ENCODE measurements around the gene GPR75.
"Not testable (repeated sequence)": the region's sequence is repeated elsewhere in the genome, so short reads cannot be mapped to it uniquely, and the experiment has no call there.

GPR75 gene

DNA sequence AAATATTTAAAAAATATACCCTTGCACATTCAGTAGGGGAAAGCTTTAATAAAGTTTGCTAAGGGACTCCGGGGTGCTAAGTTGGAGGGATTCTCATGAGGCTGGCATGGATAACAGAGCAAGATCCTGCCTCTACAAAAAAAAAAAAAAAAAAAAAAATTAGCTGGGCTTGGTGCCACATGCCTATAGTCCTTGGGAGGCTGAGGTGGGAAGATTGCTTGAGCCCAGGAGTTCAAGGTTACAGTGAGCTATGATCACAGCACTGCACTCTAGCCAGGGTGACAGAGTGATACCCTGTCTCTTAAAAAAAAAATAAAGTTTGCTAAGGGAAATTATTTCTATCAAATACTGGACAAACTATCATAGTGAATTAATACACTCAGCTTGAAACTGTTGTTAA is 17.3 kb upstream of the GPR75 start:
- Histone ChIP-seq H3K36me3 (ENCODE audit: control insufficient read depth, insufficient read depth, low read length) (peaks cover 13% of the 10 kb centered on the region), H3K27ac (ENCODE audit: low read depth, low read length) (no peak overlapping the region), H3K27me3 (ENCODE audit: control insufficient read depth, insufficient read depth, low read length) (no peaks in the 10 kb centered on the region), H3K4me3 (ENCODE audit: low read length) (no peak overlapping the region), H3K4me1 (ENCODE audit: control insufficient read depth, insufficient read depth, low read length) (no peaks in the 10 kb centered on the region), H3K9ac (ENCODE audit: low read length) (no peak overlapping the region)

DNA sequence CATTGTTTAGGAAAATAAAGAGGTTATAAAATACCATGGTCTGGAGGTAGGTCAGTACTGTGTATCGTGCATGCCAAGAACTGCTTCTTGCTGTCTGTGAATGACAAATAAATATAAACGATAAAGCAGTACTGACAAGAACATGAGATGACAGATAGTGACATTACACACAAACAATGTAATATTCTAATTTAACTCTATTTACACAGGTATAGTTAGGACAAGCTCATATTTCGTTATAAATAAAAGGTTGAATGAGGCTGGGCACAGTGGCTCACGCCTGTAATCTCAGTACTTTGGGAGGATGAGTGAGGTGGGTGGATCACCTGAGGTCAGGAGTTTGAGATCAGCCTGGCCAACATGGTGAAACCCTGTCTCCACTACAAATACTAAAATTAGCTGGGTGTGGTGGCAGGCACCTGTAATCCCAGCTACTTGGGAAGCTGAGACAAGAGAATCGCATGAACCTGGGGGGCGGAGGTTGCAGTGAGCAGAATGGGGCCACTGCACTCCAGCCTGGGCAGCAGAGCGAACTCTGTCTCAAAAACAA is 14.7 kb upstream of the GPR75 start:
- Histone ChIP-seq H3K27ac (ENCODE audit: low read depth, low read length) (no peak overlapping the region), H3K4me3 (ENCODE audit: low read length) (no peak overlapping the region), H3K9ac (ENCODE audit: low read length) (no peak overlapping the region), H3K27me3 (ENCODE audit: control insufficient read depth, insufficient read depth, low read length) (no peaks in the 10 kb centered on the region), H3K4me1 (ENCODE audit: control insufficient read depth, insufficient read depth, low read length) (no peaks in the 10 kb centered on the region), H3K36me3 (ENCODE audit: control insufficient read depth, insufficient read depth, low read length) (peaks cover 13% of the 10 kb centered on the region)

DNA sequence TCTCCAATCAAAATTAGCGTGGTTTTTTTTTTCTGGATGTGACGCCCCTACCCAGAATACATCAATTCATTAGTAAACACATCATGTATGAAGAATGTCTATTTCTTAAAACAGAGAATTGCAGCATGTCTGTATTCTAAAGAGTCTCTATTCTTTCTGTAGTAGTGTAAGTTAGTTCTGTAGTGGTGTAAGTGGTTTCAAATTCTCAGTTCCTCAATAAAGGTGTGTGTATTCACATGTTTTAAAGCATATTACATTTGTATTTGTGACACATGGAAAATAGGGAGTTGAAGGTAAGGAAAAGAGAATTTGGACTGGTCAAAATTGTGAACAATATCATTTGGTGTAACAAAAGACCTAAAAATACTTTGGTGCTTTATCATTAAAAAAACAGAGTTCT is 8.0 kb upstream of the GPR75 start:
- no peak overlapping the region for H3K4me3 ChIP-seq (ENCODE audit: low read length)
- H3K27ac ChIP-seq (ENCODE audit: low read depth, low read length) = no peak overlapping the region
- H3K4me1 ChIP-seq (ENCODE audit: control insufficient read depth, insufficient read depth, low read length) = no peaks in the 10 kb centered on the region
- H3K27me3 ChIP-seq (ENCODE audit: control insufficient read depth, insufficient read depth, low read length) = no peaks in the 10 kb centered on the region
- no peak overlapping the region for H3K9ac ChIP-seq (ENCODE audit: low read length)
- peaks cover 6% of the 10 kb centered on the region for H3K36me3 ChIP-seq (ENCODE audit: control insufficient read depth, insufficient read depth, low read length)

DNA sequence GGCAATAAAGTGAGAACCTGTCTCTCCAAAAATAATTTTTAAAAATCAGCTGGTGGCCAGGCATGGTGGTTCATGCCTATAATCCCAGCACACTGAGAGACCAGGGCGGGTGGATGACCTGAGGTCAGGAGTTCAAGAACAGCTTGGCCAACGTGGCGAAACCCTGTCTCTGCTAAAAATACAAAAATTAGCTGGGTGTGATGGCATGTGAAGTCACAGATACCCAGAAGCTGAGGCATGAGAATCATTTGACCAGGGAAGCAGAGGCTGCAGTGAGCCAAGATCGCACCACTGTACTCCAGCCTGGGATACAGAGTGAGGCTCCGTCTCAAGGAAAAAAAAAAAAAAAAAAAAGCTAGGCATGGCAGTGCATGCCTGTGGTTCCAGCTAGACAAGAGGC is 7.4 kb upstream of the GPR75 start:
- Histone ChIP-seq H3K9ac (ENCODE audit: low read length) (no peak overlapping the region), H3K36me3 (ENCODE audit: control insufficient read depth, insufficient read depth, low read length) (peaks cover 6% of the 10 kb centered on the region), H3K4me1 (ENCODE audit: control insufficient read depth, insufficient read depth, low read length) (no peaks in the 10 kb centered on the region), H3K27me3 (ENCODE audit: control insufficient read depth, insufficient read depth, low read length) (no peaks in the 10 kb centered on the region), H3K4me3 (ENCODE audit: low read length) (no peak overlapping the region), H3K27ac (ENCODE audit: low read depth, low read length) (no peak overlapping the region)

DNA sequence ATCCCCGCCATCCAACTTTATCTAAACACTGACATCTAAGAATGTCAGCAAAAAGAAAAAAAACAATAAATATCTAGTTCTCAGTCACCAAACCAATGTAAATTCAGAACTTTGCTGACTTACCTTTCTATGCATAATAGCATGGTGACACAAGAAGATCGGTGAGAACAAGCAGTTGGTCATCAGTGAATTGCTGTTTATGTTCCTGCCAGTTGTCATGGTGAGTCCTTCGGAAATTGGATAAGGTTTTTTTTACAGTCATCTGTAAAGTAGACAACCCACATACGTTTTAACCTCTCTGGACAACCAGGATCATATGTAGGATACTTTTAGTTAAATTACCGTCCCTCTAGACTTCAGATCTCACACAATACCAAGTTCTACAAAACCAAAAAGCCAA is 6.2 kb upstream of the GPR75 start:
- H3K36me3 ChIP-seq (ENCODE audit: control insufficient read depth, insufficient read depth, low read length) = peaks cover 6% of the 10 kb centered on the region
- H3K9ac ChIP-seq (ENCODE audit: low read length) = no peak overlapping the region
- H3K27ac ChIP-seq (ENCODE audit: low read depth, low read length) = no peak overlapping the region
- H3K4me1 ChIP-seq (ENCODE audit: control insufficient read depth, insufficient read depth, low read length) = no peaks in the 10 kb centered on the region
- no peak overlapping the region for H3K4me3 ChIP-seq (ENCODE audit: low read length)
- no peaks in the 10 kb centered on the region for H3K27me3 ChIP-seq (ENCODE audit: control insufficient read depth, insufficient read depth, low read length)

DNA sequence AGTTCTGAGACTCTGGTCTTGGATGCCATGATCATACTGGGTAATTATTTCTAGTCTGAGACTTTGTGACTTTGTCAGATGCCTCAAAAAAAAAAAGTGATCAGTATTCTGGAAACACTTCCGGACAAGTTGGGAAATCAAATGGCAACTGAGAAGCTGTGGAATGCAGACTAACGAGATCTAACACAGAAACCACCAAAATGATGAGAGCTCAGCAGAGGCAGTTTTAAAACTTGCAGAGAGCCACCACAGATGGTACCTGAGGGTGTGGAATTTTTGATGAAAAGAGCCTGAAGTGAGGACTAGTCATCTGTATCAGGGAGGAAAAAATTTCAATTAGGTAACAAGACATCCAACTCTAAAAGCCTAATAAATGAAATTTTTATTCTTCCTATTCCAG is 5.5 kb upstream of the GPR75 start:
- no peak overlapping the region for H3K9ac ChIP-seq (ENCODE audit: low read length)
- H3K27me3 ChIP-seq (ENCODE audit: control insufficient read depth, insufficient read depth, low read length) = no peaks in the 10 kb centered on the region
- peaks cover 6% of the 10 kb centered on the region for H3K36me3 ChIP-seq (ENCODE audit: control insufficient read depth, insufficient read depth, low read length)
- no peak overlapping the region for H3K4me3 ChIP-seq (ENCODE audit: low read length)
- no peaks in the 10 kb centered on the region for H3K4me1 ChIP-seq (ENCODE audit: control insufficient read depth, insufficient read depth, low read length)
- H3K27ac ChIP-seq (ENCODE audit: low read depth, low read length) = no peak overlapping the region

DNA sequence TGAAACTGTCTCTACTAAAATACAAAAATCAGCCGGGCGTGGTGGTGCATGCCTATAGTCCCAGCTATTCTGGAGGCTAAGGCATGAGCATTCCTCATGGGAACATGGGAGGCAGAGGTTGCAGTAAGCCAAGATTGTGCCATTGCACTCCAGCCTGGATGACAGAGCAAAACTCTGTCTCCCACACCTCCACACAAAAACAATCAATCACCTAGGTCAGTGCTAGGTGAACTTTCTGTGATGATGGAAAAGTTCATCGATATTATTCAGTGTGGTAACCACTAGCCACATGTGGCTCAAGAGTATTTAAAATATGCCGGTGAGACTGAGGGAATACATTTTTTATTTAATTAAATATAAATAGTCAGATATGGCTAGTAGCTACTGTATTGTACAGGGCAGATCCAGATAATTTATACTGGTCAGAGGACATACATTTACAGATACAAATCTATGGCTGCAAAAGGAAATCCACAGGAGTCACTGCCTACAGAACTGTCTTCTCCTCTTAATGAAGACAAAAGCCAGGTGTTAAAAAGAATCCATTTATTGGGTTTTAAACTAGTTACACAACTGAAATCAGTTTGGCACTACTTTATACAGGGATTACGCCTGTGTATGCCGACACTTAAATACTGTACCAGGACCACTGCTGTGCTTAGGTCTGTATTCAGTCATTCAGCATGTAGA is 3.9 kb upstream of the GPR75 start:
- H3K27ac ChIP-seq (ENCODE audit: low read depth, low read length) = no peak overlapping the region
- H3K4me3 ChIP-seq (ENCODE audit: low read length) = no peak overlapping the region
- no peak overlapping the region for H3K9ac ChIP-seq (ENCODE audit: low read length)
- H3K27me3 ChIP-seq (ENCODE audit: control insufficient read depth, insufficient read depth, low read length) = no peaks in the 10 kb centered on the region
- H3K36me3 ChIP-seq (ENCODE audit: control insufficient read depth, insufficient read depth, low read length) = peaks cover 6% of the 10 kb centered on the region
- no peaks in the 10 kb centered on the region for H3K4me1 ChIP-seq (ENCODE audit: control insufficient read depth, insufficient read depth, low read length)

DNA sequence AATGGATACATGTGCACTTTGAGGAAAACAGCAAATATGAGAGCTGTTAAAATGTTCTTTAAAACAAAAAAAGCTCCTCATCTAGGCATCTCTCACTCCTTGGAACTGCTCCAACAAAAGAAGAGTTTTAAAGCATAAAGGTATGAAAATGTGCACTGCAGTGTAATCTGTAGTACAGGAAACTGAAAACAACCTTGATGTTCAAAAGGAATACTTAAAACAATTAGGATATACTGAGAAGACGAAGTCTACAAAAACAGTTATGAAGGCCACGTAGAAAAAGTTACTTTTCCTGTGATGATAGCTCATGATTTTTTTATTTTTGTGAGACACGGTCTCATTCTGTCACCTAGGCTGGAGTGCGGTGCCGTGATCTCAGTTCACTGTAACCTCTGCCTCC is 2.1 kb upstream of the GPR75 start:
- H3K4me3 ChIP-seq (ENCODE audit: low read length) = no peak overlapping the region
- no peaks in the 10 kb centered on the region for H3K27me3 ChIP-seq (ENCODE audit: control insufficient read depth, insufficient read depth, low read length)
- H3K4me1 ChIP-seq (ENCODE audit: control insufficient read depth, insufficient read depth, low read length) = no peaks in the 10 kb centered on the region
- no peak overlapping the region for H3K9ac ChIP-seq (ENCODE audit: low read length)
- no peak overlapping the region for H3K27ac ChIP-seq (ENCODE audit: low read depth, low read length)
- H3K36me3 ChIP-seq (ENCODE audit: control insufficient read depth, insufficient read depth, low read length) = peaks cover 6% of the 10 kb centered on the region

DNA sequence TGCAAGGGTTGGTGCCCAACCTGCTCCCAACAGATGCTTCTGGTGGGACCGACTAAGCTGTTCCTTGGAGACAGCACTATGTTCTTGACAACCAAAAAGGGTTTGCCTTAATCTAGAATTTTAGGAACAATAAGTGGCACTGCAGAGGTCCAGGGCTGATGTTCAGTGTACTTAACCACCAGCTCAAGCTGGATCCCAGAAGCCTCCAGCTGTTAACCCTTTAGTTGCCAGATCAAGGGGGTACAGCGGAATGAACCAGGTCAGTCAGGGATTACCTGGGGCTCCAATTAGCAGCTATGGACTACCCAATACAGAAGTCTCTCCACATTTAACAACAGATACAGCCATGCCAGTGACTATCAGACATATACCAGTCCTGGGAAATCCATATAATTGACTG is 3.5 kb downstream of the GPR75 start:
- Histone ChIP-seq H3K27me3 (ENCODE audit: control insufficient read depth, insufficient read depth, low read length) (no peaks in the 10 kb centered on the region), H3K4me1 (ENCODE audit: control insufficient read depth, insufficient read depth, low read length) (no peaks in the 10 kb centered on the region), H3K36me3 (ENCODE audit: control insufficient read depth, insufficient read depth, low read length) (peaks cover 15% of the 10 kb centered on the region), H3K4me3 (ENCODE audit: low read length) (no peak overlapping the region), H3K9ac (ENCODE audit: low read length) (no peak overlapping the region), H3K27ac (ENCODE audit: low read depth, low read length) (no peak overlapping the region)

DNA sequence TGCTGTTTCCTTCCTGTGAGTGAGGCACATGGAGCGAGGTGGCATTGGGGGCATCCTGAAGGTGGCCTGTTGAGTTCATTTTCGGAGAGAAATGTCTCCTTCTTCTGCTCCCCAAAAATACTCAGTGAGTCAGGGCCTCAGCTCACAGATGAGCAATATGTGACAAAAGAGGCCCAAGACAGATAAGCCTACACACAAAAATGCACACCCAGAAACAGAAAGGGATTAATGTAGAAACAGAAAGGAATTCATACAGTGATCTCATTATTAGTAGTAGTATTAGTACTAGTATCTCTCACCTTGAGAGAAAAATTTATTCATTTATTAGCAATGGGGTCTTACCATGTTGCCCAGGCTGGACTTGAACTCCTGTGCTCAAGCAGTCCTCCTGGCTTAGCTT is 5.1 kb downstream of the GPR75 start:
- Histone ChIP-seq H3K9ac (ENCODE audit: low read length) (no peak overlapping the region), H3K4me1 (ENCODE audit: control insufficient read depth, insufficient read depth, low read length) (no peaks in the 10 kb centered on the region), H3K27me3 (ENCODE audit: control insufficient read depth, insufficient read depth, low read length) (no peaks in the 10 kb centered on the region), H3K27ac (ENCODE audit: low read depth, low read length) (no peak overlapping the region), H3K4me3 (ENCODE audit: low read length) (no peak overlapping the region), H3K36me3 (ENCODE audit: control insufficient read depth, insufficient read depth, low read length) (peaks cover 15% of the 10 kb centered on the region)

DNA sequence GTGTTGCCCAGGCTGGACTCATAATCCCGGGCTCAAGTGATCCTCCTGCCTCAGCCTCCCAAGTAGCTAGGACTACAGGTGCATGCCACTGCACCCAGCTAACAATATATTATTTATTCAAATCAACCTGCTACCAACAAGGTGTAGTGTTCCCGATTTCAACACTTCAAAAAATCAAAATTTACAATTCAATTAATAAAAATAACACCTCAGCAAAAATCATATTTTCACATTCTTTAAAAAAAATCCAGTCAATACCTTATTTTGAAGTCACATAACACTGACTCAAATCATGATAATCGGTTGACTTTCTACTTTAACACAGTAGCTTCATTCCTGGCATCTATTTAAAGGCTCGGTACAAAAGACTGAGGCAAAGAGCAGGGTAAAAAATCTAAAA is 7.2 kb downstream of the GPR75 start:
- Histone ChIP-seq H3K36me3 (ENCODE audit: control insufficient read depth, insufficient read depth, low read length) (peaks cover 15% of the 10 kb centered on the region), H3K27ac (ENCODE audit: low read depth, low read length) (no peak overlapping the region), H3K9ac (ENCODE audit: low read length) (no peak overlapping the region)

DNA sequence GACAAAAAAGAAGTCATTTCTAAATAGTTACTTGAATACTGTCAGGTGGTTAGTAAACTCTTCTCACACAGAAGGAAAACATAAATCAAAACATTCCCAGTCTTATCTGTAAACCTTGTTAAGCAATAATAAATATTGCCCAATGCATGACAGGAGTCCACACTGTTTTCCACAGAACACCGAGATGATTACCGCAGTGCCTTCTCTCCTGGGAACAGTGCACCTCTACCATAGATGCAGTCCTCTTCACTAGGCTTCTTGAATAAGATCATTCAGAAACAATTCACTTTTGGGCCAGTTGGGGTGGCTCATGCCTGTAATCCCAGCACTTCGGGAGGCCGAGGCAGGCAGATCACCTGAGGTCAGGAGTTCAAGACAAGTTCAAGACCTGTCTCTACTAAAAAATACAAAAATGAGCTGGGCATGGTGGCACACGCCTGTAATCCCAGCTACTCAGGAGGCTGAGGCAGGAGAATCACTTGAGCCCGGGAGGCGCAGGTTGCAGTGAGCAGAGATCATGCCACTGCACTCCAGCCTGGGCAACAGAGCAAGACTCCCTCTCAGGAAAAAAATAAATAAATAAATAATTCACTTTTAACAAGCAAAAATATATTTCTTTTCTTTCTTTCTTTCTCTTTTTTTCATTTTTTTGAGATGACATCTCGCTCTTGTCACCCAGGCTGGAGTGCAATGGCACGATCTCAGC is 8.6 kb downstream of the GPR75 start:
- H3K4me3 ChIP-seq (ENCODE audit: low read length); H3K9ac ChIP-seq (ENCODE audit: low read length); H3K4me1 ChIP-seq (ENCODE audit: control insufficient read depth, insufficient read depth, low read length); H3K27ac ChIP-seq (ENCODE audit: low read depth, low read length); H3K27me3 ChIP-seq (ENCODE audit: control insufficient read depth, insufficient read depth, low read length): not testable (repeated sequence)
- H3K36me3 ChIP-seq (ENCODE audit: control insufficient read depth, insufficient read depth, low read length) = peaks cover 15% of the 10 kb centered on the region

More for the DNA sequence above, 7.2 kb downstream of the GPR75 start:
- Histone ChIP-seq H3K4me1 (ENCODE audit: control insufficient read depth, insufficient read depth, low read length) (no peaks in the 10 kb centered on the region), H3K27me3 (ENCODE audit: control insufficient read depth, insufficient read depth, low read length) (no peaks in the 10 kb centered on the region), H3K4me3 (ENCODE audit: low read length) (no peak overlapping the region)

DNA sequence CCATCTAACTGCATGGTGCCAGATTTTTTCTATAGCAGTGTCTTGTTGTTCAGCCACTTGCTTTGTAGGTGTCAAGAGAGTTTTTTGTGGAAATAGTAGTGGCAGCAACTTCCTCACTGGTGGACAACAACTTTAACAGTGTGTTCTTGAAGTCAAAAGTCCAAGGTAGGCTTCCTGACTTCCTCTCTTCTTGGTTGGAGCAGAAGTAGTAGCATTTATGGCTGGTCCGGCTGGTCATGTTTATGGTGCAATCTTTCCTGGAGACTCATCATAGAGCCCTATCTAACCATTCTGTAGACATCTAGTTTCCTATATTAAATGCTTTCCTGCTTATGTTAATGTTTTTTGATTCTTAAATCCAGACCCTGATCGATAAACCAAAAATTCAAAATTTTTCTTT is 11.7 kb downstream of the GPR75 start:
- Histone ChIP-seq H3K9ac (ENCODE audit: low read length) (no peak overlapping the region), H3K36me3 (ENCODE audit: control insufficient read depth, insufficient read depth, low read length) (peaks cover under 1% of the 10 kb centered on the region), H3K27me3 (ENCODE audit: control insufficient read depth, insufficient read depth, low read length) (no peaks in the 10 kb centered on the region), H3K4me1 (ENCODE audit: control insufficient read depth, insufficient read depth, low read length) (no peaks in the 10 kb centered on the region), H3K4me3 (ENCODE audit: low read length) (no peak overlapping the region), H3K27ac (ENCODE audit: low read depth, low read length) (no peak overlapping the region)

Data from rectal smooth muscle tissue (tissue), 1 donor.